Trophoblast cell (in vitro differentiated cells and primary cell): ENCODE measurements around the gene UBD.

ENCODE experiments used
- DNase-seq, 2 donors: peaks; one replicate each; pipeline ENCODE4 v3.0.0-alpha.2; 2016
- H2AFZ ChIP-seq: 2 replicates; pipeline ENCODE4 v1.6.1; 2013; ENCODE audit warnings: low read length, moderate library complexity, mild to moderate bottlenecking; ENCODE audit not compliant: insufficient read depth, poor library complexity
- H2AK5ac ChIP-seq: 2 replicates; pipeline ENCODE4 v1.6.1; 2013; ENCODE audit warnings: mild to moderate bottlenecking, low read length
- H2BK120ac ChIP-seq: 2 replicates; pipeline ENCODE4 v1.6.1; 2013; ENCODE audit warnings: low read length, mild to moderate bottlenecking, moderate library complexity; ENCODE audit not compliant: insufficient read depth, poor library complexity
- H2BK12ac ChIP-seq: 2 replicates; pipeline ENCODE4 v1.6.1; 2013; ENCODE audit warnings: mild to moderate bottlenecking, low read length, moderate library complexity
- H2BK5ac ChIP-seq: 2 replicates; pipeline ENCODE4 v1.6.1; 2013; ENCODE audit warnings: low read length, low read depth, moderate library complexity, mild to moderate bottlenecking; ENCODE audit not compliant: poor library complexity
- H3K14ac ChIP-seq: 2 replicates; pipeline ENCODE4 v1.6.1; 2013; ENCODE audit warnings: mild to moderate bottlenecking, low read length
- H3K18ac ChIP-seq: 2 replicates; pipeline ENCODE4 v1.6.1; 2013; ENCODE audit warnings: mild to moderate bottlenecking, low read length
- H3K23ac ChIP-seq: 2 replicates; pipeline ENCODE4 v1.6.1; 2013; ENCODE audit warnings: low read length
- H3K27ac ChIP-seq: 2 replicates; pipeline ENCODE4 v1.5.1; 2013; ENCODE audit warnings: low read depth, mild to moderate bottlenecking, inconsistent platforms, low read length, moderate library complexity
- H3K27me3 ChIP-seq: 2 replicates; pipeline ENCODE4 v1.6.1; 2013; ENCODE audit warnings: inconsistent platforms, mild to moderate bottlenecking, low read length, moderate library complexity; ENCODE audit not compliant: insufficient read depth
- H3K36me3 ChIP-seq, 2 experiments: 1 replicate in 1 of 2; 2 replicates in 1 of 2; pipeline ENCODE4 v1.6.1; 2013; ENCODE audit warnings: low read length in 2 of 2, mild to moderate bottlenecking in 2 of 2, moderate library complexity in 1 of 2; ENCODE audit not compliant: insufficient read depth in 2 of 2, control insufficient read depth in 1 of 2
- H3K4ac ChIP-seq: 2 replicates; pipeline ENCODE4 v1.6.1; 2013; ENCODE audit warnings: low read depth, mild to moderate bottlenecking, low read length, moderate library complexity
- H3K4me1 ChIP-seq, 2 experiments: 1 replicate in 1 of 2; 2 replicates in 1 of 2; pipeline ENCODE4 v1.6.1; 2013; ENCODE audit warnings: low read length in 2 of 2, mild to moderate bottlenecking in 2 of 2, moderate library complexity in 1 of 2; ENCODE audit not compliant: insufficient read depth in 2 of 2, control insufficient read depth in 1 of 2
- H3K4me2 ChIP-seq: 2 replicates; pipeline ENCODE4 v1.6.1; 2013; ENCODE audit warnings: inconsistent platforms, mild to moderate bottlenecking, low read length, moderate library complexity
- H3K4me3 ChIP-seq: 2 replicates; pipeline ENCODE4 v1.5.1; 2013; ENCODE audit warnings: mild to moderate bottlenecking, low read depth, low read length, inconsistent platforms
- H3K79me1 ChIP-seq: one replicate; pipeline ENCODE4 v1.6.1; 2013; ENCODE audit warnings: low read length
- H3K79me2 ChIP-seq: 2 replicates; pipeline ENCODE4 v1.6.1; 2013; ENCODE audit warnings: low read length, mild to moderate bottlenecking; ENCODE audit not compliant: control insufficient read depth, insufficient read depth, poor library complexity
- H3K9ac ChIP-seq: 2 replicates; pipeline ENCODE4 v1.6.1; 2013; ENCODE audit warnings: mild to moderate bottlenecking, low read length
- H3K9me3 ChIP-seq: 2 replicates; pipeline ENCODE4 v1.6.1; 2013; ENCODE audit warnings: low read depth, mild to moderate bottlenecking, control low read depth, inconsistent platforms, low read length; ENCODE audit not compliant: insufficient read depth
- H4K12ac ChIP-seq: 2 replicates; pipeline ENCODE4 v1.6.1; 2013; ENCODE audit warnings: low read depth, mild to moderate bottlenecking, low read length, moderate library complexity
- H4K8ac ChIP-seq: 2 replicates; pipeline ENCODE4 v1.6.1; 2013; ENCODE audit warnings: low read depth, mild to moderate bottlenecking, low read length, moderate library complexity
- H4K91ac ChIP-seq: one replicate; pipeline ENCODE4 v1.6.1; 2013; ENCODE audit warnings: low read depth, mild to moderate bottlenecking, low read length, moderate library complexity
- WGBS: extraction: QIAGEN DNeasy Blood & Tissue Kit; methylation state at CpG from one replicate; pipeline ENCODE4 v1.1.7; 2013; ENCODE audit warnings: missing lambda C conversion rate; ENCODE audit not compliant: insufficient read length, insufficient coverage; ENCODE audit errors: extremely low coverage; 5-methylcytosine and 5-hydroxymethylcytosine counted together

UBD gene

GRCh38 chr6:29561606-29562181 lies 2.2 kb upstream of the UBD start:
- no peak overlapping the region for H3K4me2 ChIP-seq
- H2BK120ac ChIP-seq: no peak overlapping the region
- no peak overlapping the region for H2BK5ac ChIP-seq
- H3K18ac ChIP-seq: no peak overlapping the region
- no peak overlapping the region for H3K4me3 ChIP-seq
- H3K9ac ChIP-seq: no peak overlapping the region
- no peaks in the 10 kb centered on the region for H3K36me3 ChIP-seq
- no peak overlapping the region for H4K91ac ChIP-seq
- peaks cover 2% of the 10 kb centered on the region for H3K9me3 ChIP-seq
- H2AK5ac ChIP-seq: no peak overlapping the region
- H4K8ac ChIP-seq: no peak overlapping the region
- H3K4ac ChIP-seq: no peak overlapping the region
- no peak overlapping the region for H3K23ac ChIP-seq
- H3K27ac ChIP-seq: no peak overlapping the region
- H3K4me1 ChIP-seq: no peaks in the 10 kb centered on the region
- H4K12ac ChIP-seq: no peak overlapping the region
- no peak for DNase-seq
- no peaks in the 10 kb centered on the region for H3K27me3 ChIP-seq
- H2AFZ ChIP-seq: no peak overlapping the region
- no peaks in the 10 kb centered on the region for H3K79me2 ChIP-seq
- H3K14ac ChIP-seq: no peak overlapping the region
- H2BK12ac ChIP-seq: no peak overlapping the region
- H3K79me1 ChIP-seq: no peaks in the 10 kb centered on the region
- WGBS: no CpG with 5 or more reads among the region's 1 CpG

GRCh38 chr6:29561091-29561490 lies 1.6 kb upstream of the UBD start:
- Histone ChIP-seq H3K27me3 (no peaks in the 10 kb centered on the region), H3K9ac (no peak overlapping the region), H3K36me3 (no peaks in the 10 kb centered on the region), H3K23ac (no peak overlapping the region), H3K79me1 (no peaks in the 10 kb centered on the region), H2BK5ac (no peak overlapping the region), H3K4me3 (no peak overlapping the region), H3K4ac (no peak overlapping the region), H3K4me2 (no peak overlapping the region), H3K18ac (no peak overlapping the region), H2AFZ (no peak overlapping the region), H3K4me1 (no peaks in the 10 kb centered on the region), H3K79me2 (no peaks in the 10 kb centered on the region), H4K12ac (no peak overlapping the region), H3K9me3 (peaks cover 2% of the 10 kb centered on the region), H4K91ac (no peak overlapping the region), H2AK5ac (no peak overlapping the region), H2BK120ac (no peak overlapping the region), H3K27ac (no peak overlapping the region), H2BK12ac (no peak overlapping the region), H3K14ac (no peak overlapping the region), H4K8ac (no peak overlapping the region)
- DNase-seq: no peak

- no peak overlapping the region for H2BK5ac ChIP-seq
- no peak overlapping the region for H3K18ac ChIP-seq
- peaks cover 0 to 4% of the 10 kb centered on the region in 2 experiments for H3K4me1 ChIP-seq
- H3K79me2 ChIP-seq: no peaks in the 10 kb centered on the region
- H2AFZ ChIP-seq: no peak overlapping the region
- WGBS: no CpG with 5 or more reads among the region's 22 CpGs
- no peak overlapping the region for H4K12ac ChIP-seq
- H2AK5ac ChIP-seq: no peak overlapping the region
- H3K23ac ChIP-seq: no peak overlapping the region
- no peak overlapping the region for H3K4me3 ChIP-seq
- H3K9me3 ChIP-seq: peaks cover 6% of the 10 kb centered on the region
- H3K4ac ChIP-seq: no peak overlapping the region
- no peak overlapping the region for H3K27ac ChIP-seq
- H4K8ac ChIP-seq: no peak overlapping the region
- H3K36me3 ChIP-seq: no peaks in the 10 kb centered on the region
- H2BK120ac ChIP-seq: no peak overlapping the region
- no peak overlapping the region for H2BK12ac ChIP-seq
- DNase-seq: no peak
- H3K79me1 ChIP-seq: no peaks in the 10 kb centered on the region
- H4K91ac ChIP-seq: no peak overlapping the region
- peaks cover 16% of the 10 kb centered on the region for H3K27me3 ChIP-seq
- no peak overlapping the region for H3K9ac ChIP-seq
- no peak overlapping the region for H3K4me2 ChIP-seq
- no peak overlapping the region for H3K14ac ChIP-seq
These were observed 973 bp downstream of the UBD start for GRCh38 chr6:29558439-29559079.

GRCh38 chr6:29557320-29557719 lies 2.2 kb downstream of the UBD start:
- Histone ChIP-seq H4K91ac (no peak overlapping the region), H3K4me3 (no peak overlapping the region), H3K79me1 (no peaks in the 10 kb centered on the region), H3K9me3 (peaks cover 9% of the 10 kb centered on the region), H3K23ac (no peak overlapping the region), H3K9ac (no peak overlapping the region), H2BK120ac (no peak overlapping the region), H3K4ac (no peak overlapping the region), H2BK5ac (no peak overlapping the region), H4K12ac (no peak overlapping the region), H3K27me3 (peaks cover 25% of the 10 kb centered on the region), H2AK5ac (no peak overlapping the region), H3K14ac (no peak overlapping the region), H3K36me3 (no peaks in the 10 kb centered on the region), H2AFZ (no peak overlapping the region), H3K4me1 (peaks cover 3 to 8% of the 10 kb centered on the region in 2 experiments), H3K27ac (no peak overlapping the region), H3K4me2 (no peak overlapping the region), H2BK12ac (no peak overlapping the region), H3K18ac (no peak overlapping the region), H4K8ac (no peak overlapping the region), H3K79me2 (no peaks in the 10 kb centered on the region)
- DNase-seq: no peak
